ENCODE measurements around the gene FNDC10. TPM values are rescaled to one million over a fixed set of nuclear protein-coding genes. Genes with fewer than 3 reads are reported as not detected.

The FNDC10 gene
- total RNA-seq, 4 donors from 2014 or later: 9.0 to 26.2 (median 24.5) TPM

DNA sequence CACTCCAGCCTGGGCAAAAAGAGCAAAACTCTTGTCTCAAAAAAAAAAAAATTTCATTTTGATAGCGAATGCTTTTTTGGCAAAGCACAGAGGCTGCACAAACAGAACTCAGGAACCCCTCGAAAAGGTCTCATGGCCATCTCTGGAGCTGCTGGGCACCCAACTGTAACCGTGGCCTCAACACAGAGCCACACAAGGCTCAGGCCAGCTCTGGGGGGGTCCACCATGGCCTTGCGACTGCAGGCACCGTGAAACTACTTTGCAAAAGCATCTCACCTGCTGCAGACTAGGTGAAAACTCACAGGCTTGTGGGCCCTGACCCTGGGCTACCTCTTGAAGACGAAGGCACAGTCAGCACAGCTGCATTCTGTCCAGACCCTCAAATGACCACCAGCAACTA lies 43.4 kb downstream of the FNDC10 start:
- Histone ChIP-seq H3K9me3 (no peaks in the 10 kb centered on the region), H3K27me3 (no peaks in the 10 kb centered on the region), H3K36me3 (peaks cover 14% of the 10 kb centered on the region), H3K27ac (no peak overlapping the region), H3K4me3 (no peak overlapping the region), H3K4me1 (peaks cover 8% of the 10 kb centered on the region)
- 83% methylated on average over 2 of the region's 6 CpGs for WGBS
- no peak for DNase-seq (ENCODE audit: low spot score in 2 of 2)
- no peak for TF ChIP-seq CTCF (IDR thresholded peaks at IDR 0.05)
- no peak for TF ChIP-seq EP300 (IDR thresholded peaks at IDR 0.05)
- TF ChIP-seq POLR2AphosphoS5 (IDR thresholded peaks at IDR 0.05): no peak
- TF ChIP-seq POLR2A (IDR thresholded peaks at IDR 0.05): no peak

GRCh38 chr1:1554926-1555915 lies 44.7 kb downstream of the FNDC10 start:
- H3K27me3 ChIP-seq: no peaks in the 10 kb centered on the region
- H3K36me3 ChIP-seq: peaks cover 4% of the 10 kb centered on the region
- WGBS: 74% methylated on average over 27 of the region's 31 CpGs
- no peak for TF ChIP-seq EP300 (IDR thresholded peaks at IDR 0.05)
- no peak for TF ChIP-seq POLR2AphosphoS5 (IDR thresholded peaks at IDR 0.05)
- TF ChIP-seq CTCF (IDR thresholded peaks at IDR 0.05): no peak
- TF ChIP-seq POLR2A (IDR thresholded peaks at IDR 0.05): no peak
- DNase-seq (ENCODE audit: low spot score in 2 of 2): no peak
- H3K4me3 ChIP-seq: no peak overlapping the region
- peaks cover 19% of the 10 kb centered on the region for H3K4me1 ChIP-seq
- H3K9me3 ChIP-seq: no peaks in the 10 kb centered on the region
- H3K27ac ChIP-seq: no peak overlapping the region

DNA sequence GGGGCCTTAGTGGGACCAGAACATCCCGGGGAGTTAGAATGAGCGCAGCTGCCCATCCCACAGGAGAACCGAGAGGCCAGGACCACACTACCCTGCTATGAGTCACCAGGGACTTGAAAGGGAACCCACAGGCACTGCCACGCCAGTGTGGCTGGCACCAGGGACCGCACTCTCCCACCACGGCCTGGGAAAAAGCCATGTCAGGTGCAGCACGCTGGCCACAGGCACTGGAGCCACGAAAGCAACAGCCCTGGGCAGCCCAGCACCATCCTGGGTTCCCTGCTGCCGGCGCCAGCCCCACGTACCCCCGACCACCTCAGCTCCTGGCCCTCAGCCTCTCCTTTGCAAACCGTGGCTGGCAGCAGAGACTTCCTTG lies 45.4 kb downstream of the FNDC10 start:
- H3K4me1 ChIP-seq: peaks cover 19% of the 10 kb centered on the region
- TF ChIP-seq EP300 (IDR thresholded peaks at IDR 0.05) (no peak), CTCF (IDR thresholded peaks at IDR 0.05) (no peak), POLR2A (IDR thresholded peaks at IDR 0.05) (no peak), POLR2AphosphoS5 (IDR thresholded peaks at IDR 0.05) (no peak)
- no peak overlapping the region for H3K27ac ChIP-seq
- H3K27me3 ChIP-seq: no peaks in the 10 kb centered on the region
- DNase-seq (ENCODE audit: low spot score in 2 of 2): peak in 1 of 2 donors; percentile 71
- WGBS: 68% methylated on average over 6 of the region's 13 CpGs
- no peak overlapping the region for H3K4me3 ChIP-seq
- H3K9me3 ChIP-seq: no peaks in the 10 kb centered on the region
- no peaks in the 10 kb centered on the region for H3K36me3 ChIP-seq

DNA sequence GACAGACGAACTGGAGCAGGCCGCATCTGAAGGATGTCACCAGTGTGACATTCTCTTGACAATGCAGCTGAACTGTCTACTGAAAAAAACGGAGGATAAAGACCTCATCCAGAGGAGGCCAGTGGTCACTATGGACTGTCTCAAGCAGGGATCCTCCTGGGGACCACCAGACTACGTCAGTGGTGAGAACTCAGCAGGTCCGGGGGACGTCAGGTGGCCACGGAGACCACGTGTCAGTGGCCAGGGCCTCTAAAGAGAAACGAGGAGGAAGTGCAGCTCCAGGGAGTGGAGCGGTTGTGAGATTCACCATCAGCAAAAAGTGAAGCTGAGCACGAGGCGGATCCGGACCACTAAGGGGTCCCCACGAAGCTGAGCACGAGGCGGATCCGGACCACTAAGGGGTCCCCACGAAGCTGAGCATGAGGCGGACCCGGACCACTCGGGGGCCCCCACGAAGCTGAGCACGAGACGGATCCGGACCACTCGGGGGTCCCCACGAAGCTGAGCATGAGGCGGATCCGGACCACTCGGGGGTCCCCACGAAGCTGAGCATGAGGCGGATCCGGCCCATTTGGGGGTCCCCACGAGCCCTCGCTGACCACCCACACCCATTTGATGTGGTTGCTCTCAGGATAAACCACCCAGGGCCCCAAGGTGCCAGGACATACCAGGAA lies 46.0 kb downstream of the FNDC10 start:
- Histone ChIP-seq H3K27ac (no peak overlapping the region), H3K9me3 (no peaks in the 10 kb centered on the region), H3K27me3 (no peaks in the 10 kb centered on the region), H3K4me1 (peaks cover 19% of the 10 kb centered on the region), H3K36me3 (no peaks in the 10 kb centered on the region), H3K4me3 (no peak overlapping the region)
- TF ChIP-seq POLR2A (IDR thresholded peaks at IDR 0.05): no peak
- TF ChIP-seq CTCF (IDR thresholded peaks at IDR 0.05): no peak
- TF ChIP-seq EP300 (IDR thresholded peaks at IDR 0.05): no peak
- no peak for TF ChIP-seq POLR2AphosphoS5 (IDR thresholded peaks at IDR 0.05)
- 92% methylated on average over 30 of the region's 35 CpGs for WGBS
- no peak for DNase-seq (ENCODE audit: low spot score in 2 of 2)

DNA sequence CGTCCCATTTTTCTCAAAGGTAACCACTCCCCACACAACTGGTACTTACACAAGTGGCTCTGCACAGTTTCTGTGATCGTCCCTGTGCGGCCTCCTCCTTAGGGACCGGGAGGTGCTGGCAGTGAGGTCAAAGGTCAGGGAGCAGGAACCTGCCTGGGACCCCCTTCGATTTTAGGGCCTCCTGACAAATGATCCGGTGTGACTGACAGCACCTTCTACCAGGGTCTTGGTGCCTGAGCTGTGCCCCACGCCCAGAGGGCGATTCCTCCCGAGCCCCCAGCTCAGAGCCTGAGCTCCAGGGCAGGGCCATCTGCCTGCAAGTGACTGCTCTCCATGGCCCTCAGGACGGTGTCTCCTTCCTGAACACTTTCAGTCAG lies 47.7 kb downstream of the FNDC10 start:
- no peaks in the 10 kb centered on the region for H3K27me3 ChIP-seq
- H3K36me3 ChIP-seq: no peaks in the 10 kb centered on the region
- peaks cover 19% of the 10 kb centered on the region for H3K4me1 ChIP-seq
- no peak overlapping the region for H3K27ac ChIP-seq
- H3K9me3 ChIP-seq: no peaks in the 10 kb centered on the region
- 73% methylated on average over 6 of the region's 10 CpGs for WGBS
- DNase-seq (ENCODE audit: low spot score in 2 of 2): no peak
- TF ChIP-seq POLR2A (IDR thresholded peaks at IDR 0.05): no peak
- no peak for TF ChIP-seq CTCF (IDR thresholded peaks at IDR 0.05)
- TF ChIP-seq EP300 (IDR thresholded peaks at IDR 0.05): no peak
- no peak for TF ChIP-seq POLR2AphosphoS5 (IDR thresholded peaks at IDR 0.05)
- H3K4me3 ChIP-seq: no peak overlapping the region

All from suprapubic skin (tissue), 4 donors.